Sigmoid colon (tissue), 7 donors: ENCODE results near the gene CIDEB. TPM values are rescaled to one million over a fixed set of nuclear protein-coding genes. Genes with fewer than 3 reads are reported as not detected.

Experiments
- DNase-seq: peaks from one replicate; pipeline ENCODE4 v3.0.0-alpha.2; 2019
- H3K27ac ChIP-seq, 4 donors: fragments of 200-600 bp; sonication (generic); one replicate each; pipeline ENCODE4 v1.5.1; 2016 to 2019; ENCODE audit warnings: mild to moderate bottlenecking in 1 of 4
- H3K27me3 ChIP-seq, 3 donors: fragments of 200-600 bp; sonication (generic); one replicate each; pipeline ENCODE4 v1.5.1; 2019; ENCODE audit warnings: mild to moderate bottlenecking in 1 of 3
- H3K36me3 ChIP-seq, 4 donors: fragments of 200-600 bp; sonication (generic); one replicate each; pipeline ENCODE4 v1.5.1; 2016 to 2019
- H3K4me1 ChIP-seq, 4 donors: fragments of 200-600 bp; sonication (generic); one replicate each; pipeline ENCODE4 v1.5.1; 2017 to 2019
- H3K4me3 ChIP-seq, 4 donors: fragments of 200-600 bp; sonication (generic); one replicate each; pipeline ENCODE4 v1.5.1; 2017 to 2019; ENCODE audit warnings: mild to moderate bottlenecking in 2 of 4, moderate library complexity in 1 of 4
- H3K9me3 ChIP-seq, 4 donors: fragments of 200-600 bp in 3 of 4; sonication (generic) in 3 of 4; one replicate each; pipeline versions ENCODE4 v1.5.1 to v1.6.1; 2013 to 2019
- CTCF ChIP-seq, 4 experiments: fragments of 450-650 bp in 3 of 4; fragments of 200-600 bp in 1 of 4; IDR thresholded peaks; one replicate each; pipeline ENCODE4 v1.5.1; 2016 to 2019; ENCODE audit warnings: antibody characterized with exemption in 4 of 4, mild to moderate bottlenecking in 3 of 4, moderate library complexity in 2 of 4
- EP300 ChIP-seq, 4 donors: sonication (generic); formaldehyde crosslinking; IDR thresholded peaks; one replicate each; pipeline ENCODE4 v1.6.1; 2017; ENCODE audit warnings: antibody characterized with exemption in 4 of 4
- POLR2A ChIP-seq, 2 donors: fragments of 450-650 bp; IDR thresholded peaks; one replicate each; pipeline ENCODE4 v1.6.1; 2016; ENCODE audit warnings: antibody characterized with exemption in 2 of 2, mild to moderate bottlenecking in 2 of 2, moderate library complexity in 2 of 2
- POLR2AphosphoS5 ChIP-seq, 4 donors: sonication (generic); formaldehyde crosslinking; IDR thresholded peaks; one replicate each; pipeline ENCODE4 v1.6.1; 2017; ENCODE audit warnings: antibody characterized with exemption in 4 of 4
- WGBS, 2 donors: extraction: QIAGEN DNeasy Blood & Tissue Kit; methylation state at CpG; one replicate each; pipeline ENCODE4 v1.1.7; 2013; 5-methylcytosine and 5-hydroxymethylcytosine counted together
- intact Hi-C: fragments of 100-400 bp; cut with DNase I; formaldehyde crosslinking; loops from one replicate; pipeline ENCODE4 v1.15.1; 2023
- polyA plus RNA-seq, 3 donors: library from polyadenylated mRNA; stranded (reverse); fragments of 200-250 nt; gene quantifications; one replicate each; pipeline ENCODE4 v1.2.3, GENCODE V29; 2013
- total RNA-seq, 4 donors: library from RNA; depleted of rRNA; stranded (reverse); fragments of >200 nt; gene quantifications; one replicate each; pipeline ENCODE4 v1.1.0, GENCODE V29; 2016
- donor health status: healthy with polysubstance abuse.
- donor health status: Bipolar disorder and iron deficiency.
- donor health status: healthy.

The CIDEB gene
- total and polyA plus RNA-seq, 7 donors = 4.7 to 9.5 (median 7.8) TPM

GRCh38 chr14:24339284-24340151 is 31.7 kb upstream of the CIDEB start, which contains the start of gene RIPK3:
TSS of gene RIPK3 (minus strand) at chr14:24339991. CDS start at chr14:24339826, 165 bp downstream.
- Histone ChIP-seq H3K27me3 (peaks cover 5 to 42% (median 36%) of the 10 kb centered on the region in 3 donors), H3K4me3 (peak within 1 kb of the TSS in 3 of 4 donors; percentile 38 to 40 (median 40)), H3K36me3 (no peaks in the 10 kb centered on the region), H3K4me1 (peaks cover 0 to 11% (median 7%) of the 10 kb centered on the region in 4 donors), H3K27ac (peak within 1 kb of the TSS in 3 of 4 donors; percentile 25 to 64 (median 49)), H3K9me3 (no peaks in the 10 kb centered on the region)
- TF ChIP-seq POLR2A (IDR thresholded peaks at IDR 0.05) (peak in 1 of 2 donors; percentile 35), EP300 (IDR thresholded peaks at IDR 0.05) (no peak)
- 3 to 7% methylated on average over 51 of the region's 51 CpGs for whole genome bisulfite sequencing, 2 donors
- intact Hi-C loops = loop anchor here (10.0 kb wide), 1 partner anchor 335 kb away; no protein-coding TSS in a partner anchor
- DNase-seq = no peak

- Histone ChIP-seq H3K27ac (no peak overlapping the region), H3K36me3 (no peaks in the 10 kb centered on the region), H3K4me3 (peak overlapping the region in 3 of 4 donors; percentile 38 to 40 (median 40)), H3K9me3 (no peaks in the 10 kb centered on the region), H3K4me1 (peaks cover 0 to 18% (median 12%) of the 10 kb centered on the region in 4 donors), H3K27me3 (peaks cover 8 to 48% (median 42%) of the 10 kb centered on the region in 3 donors)
- intact Hi-C loops = loop anchor here (10.0 kb wide), 1 partner anchor 336 kb away; no protein-coding TSS in a partner anchor
- no peak for DNase-seq
- WGBS, 2 donors = 80 to 85% methylated on average over 14 of the region's 14 CpGs
- TF ChIP-seq POLR2AphosphoS5 (IDR thresholded peaks at IDR 0.05) (no peak), POLR2A (IDR thresholded peaks at IDR 0.05) (no peak), CTCF (IDR thresholded peaks at IDR 0.05) (no peak), EP300 (IDR thresholded peaks at IDR 0.05) (no peak)
Measured at GRCh38 chr14:24338843-24339242, 31.1 kb upstream of the CIDEB start.

GRCh38 chr14:24337824-24338175 is 30.0 kb upstream of the CIDEB start:
- DNase-seq = no peak
- TF ChIP-seq POLR2A (IDR thresholded peaks at IDR 0.05) = no peak
- Histone ChIP-seq H3K9me3 (no peaks in the 10 kb centered on the region), H3K27ac (no peak overlapping the region), H3K4me3 (no peak overlapping the region), H3K27me3 (peaks cover 8 to 59% (median 50%) of the 10 kb centered on the region in 3 donors), H3K4me1 (peaks cover 0 to 27% (median 21%) of the 10 kb centered on the region in 4 donors), H3K36me3 (no peaks in the 10 kb centered on the region)
- intact Hi-C loops = loop anchor here (10.0 kb wide), 1 partner anchor 337 kb away; no protein-coding TSS in a partner anchor
- 95 to 96% methylated on average over 8 of the region's 8 CpGs for WGBS, 2 donors

GRCh38 chr14:24337144-24337823 is 29.5 kb upstream of the CIDEB start:
- Histone ChIP-seq H3K27me3 (peaks cover 8 to 64% (median 55%) of the 10 kb centered on the region in 3 donors), H3K4me1 (peaks cover 0 to 32% (median 27%) of the 10 kb centered on the region in 4 donors), H3K4me3 (no peak overlapping the region), H3K27ac (no peak overlapping the region), H3K9me3 (no peaks in the 10 kb centered on the region), H3K36me3 (no peaks in the 10 kb centered on the region)
- TF ChIP-seq POLR2A (IDR thresholded peaks at IDR 0.05) = no peak
- TF ChIP-seq EP300 (IDR thresholded peaks at IDR 0.05) = no peak
- TF ChIP-seq POLR2AphosphoS5 (IDR thresholded peaks at IDR 0.05) = no peak
- TF ChIP-seq CTCF (IDR thresholded peaks at IDR 0.05) = no peak
- 82 to 91% methylated on average over 7 of the region's 7 CpGs for WGBS, 2 donors
- intact Hi-C loops = loop anchor here (10.0 kb wide), 1 partner anchor 338 kb away; no protein-coding TSS in a partner anchor
- DNase-seq = no peak

- Histone ChIP-seq H3K4me3 (peak overlapping the region in 1 of 4 donors; percentile 39), H3K4me1 (peaks cover 0 to 40% (median 31%) of the 10 kb centered on the region in 4 donors), H3K9me3 (no peaks in the 10 kb centered on the region), H3K27me3 (peaks cover 8 to 71% (median 56%) of the 10 kb centered on the region in 3 donors), H3K36me3 (no peaks in the 10 kb centered on the region), H3K27ac (peak overlapping the region; percentile 14 to 70 (median 50))
- intact Hi-C loops = loop anchor here (10.0 kb wide), 1 partner anchor 339 kb away; no protein-coding TSS in a partner anchor
- no peak for TF ChIP-seq POLR2A (IDR thresholded peaks at IDR 0.05)
- TF ChIP-seq POLR2AphosphoS5 (IDR thresholded peaks at IDR 0.05) = peak in 1 of 4 donors; percentile 31
- WGBS, 2 donors = 80 to 86% methylated on average over 12 of the region's 12 CpGs
- DNase-seq = no peak
Measured at GRCh38 chr14:24335461-24336171, 27.8 kb upstream of the CIDEB start.
